UCSD-AML1 (cell line): ENCODE data around the gene CTSE.

Experiments used
- DNase-seq: peaks from one replicate; lab custom pipeline; 2025; ENCODE audit not compliant: unreplicated experiment; lab: John Stamatoyannopoulos, UW

Gene CTSE

GRCh38 chr1:205973377-205974232, 50.1 kb downstream of the CTSE start:
- DNase-seq = no peak

GRCh38 chr1:205972491-205973168, 51.1 kb downstream of the CTSE start:
- DNase-seq = no peak

- DNase-seq = no peak
Observed at GRCh38 chr1:205972081-205972480, 51.6 kb downstream of the CTSE start.

GRCh38 chr1:205971082-205971481, 52.6 kb downstream of the CTSE start:
- DNase-seq = no peak

- no peak for DNase-seq
Observed at GRCh38 chr1:205970486-205970885, 53.2 kb downstream of the CTSE start.

- no peak for DNase-seq
Observed at GRCh38 chr1:205969229-205969628, 54.5 kb downstream of the CTSE start.

- no peak for DNase-seq
Observed at GRCh38 chr1:205967554-205968335, 56.0 kb downstream of the CTSE start.

- no peak for DNase-seq
Observed at GRCh38 chr1:205965036-205965884, 58.4 kb downstream of the CTSE start.

GRCh38 chr1:205963352-205964155, 60.1 kb downstream of the CTSE start:
- no peak for DNase-seq

GRCh38 chr1:205962821-205963221, 60.9 kb downstream of the CTSE start:
- no peak for DNase-seq

GRCh38 chr1:205961991-205962820, 61.5 kb downstream of the CTSE start:
- peak; percentile 32 for DNase-seq

GRCh38 chr1:205961405-205961804, 62.3 kb downstream of the CTSE start:
- peak; percentile 49 for DNase-seq

GRCh38 chr1:205959789-205960188, 63.9 kb downstream of the CTSE start:
- no peak for DNase-seq
